HEK293 (cell line): ENCODE measurements around the gene CYP2B6.

ENCODE experiments used
- CTCF ChIA-PET: fragments of 350-600 bp; formaldehyde crosslinking; extraction: SDS; loops from one replicate; lab custom pipeline; 2021; ENCODE audit warnings: antibody characterized with exemption; lab: Yijun Ruan, JAX
- POLR2A ChIA-PET: fragments of 300-600 bp; formaldehyde crosslinking; extraction: SDS; loops from one replicate; lab custom pipeline; 2020; ENCODE audit warnings: antibody characterized with exemption, inconsistent platforms; lab: Yijun Ruan, JAX
- H3K27ac ChIP-seq: fragments of 200-500 bp; sonication (Bioruptor generic); 2 replicates; pipeline ENCODE4 v1.5.1; 2014; ENCODE audit warnings: low read depth, low read length, control low read depth, inconsistent platforms; ENCODE audit errors: extremely low read depth
- H3K36me3 ChIP-seq, 2 experiments: fragments of 200-500 bp in 1 of 2; sonication (Bioruptor generic) in 1 of 2; 1 replicate in 1 of 2; 2 replicates in 1 of 2; pipeline ENCODE4 v1.5.1; 2014 to 2017; ENCODE audit warnings: inconsistent platforms in 2 of 2, low read length in 2 of 2; ENCODE audit not compliant: control insufficient read depth in 2 of 2, insufficient read depth in 1 of 2
- H3K4me1 ChIP-seq: fragments of 200-500 bp; sonication (Bioruptor generic); 2 replicates; pipeline ENCODE4 v1.5.1; 2014; ENCODE audit warnings: mild to moderate bottlenecking, low read length, inconsistent platforms; ENCODE audit not compliant: control insufficient read depth, insufficient read depth
- H3K4me3 ChIP-seq: 2 replicates; pipeline ENCODE4 v1.5.1; 2011; ENCODE audit warnings: low read depth, mild to moderate bottlenecking, control low read depth, low read length, moderate library complexity
- H3K9me3 ChIP-seq: fragments of 200-500 bp; sonication (Bioruptor generic); 2 replicates; pipeline ENCODE4 v1.5.1; 2014; ENCODE audit warnings: low read depth, low read length, inconsistent platforms; ENCODE audit not compliant: control insufficient read depth, insufficient read depth
- EGR2 ChIP-seq: fragments of 450-650 bp; formaldehyde crosslinking; IDR thresholded peaks from 2 replicates; pipeline ENCODE4 v1.5.1; 2016; ENCODE audit warnings: low read depth, missing biosample characterization, missing genetic modification characterization
- KLF8 ChIP-seq: fragments of 450-650 bp; formaldehyde crosslinking; IDR thresholded peaks from 2 replicates; pipeline ENCODE4 v1.5.1; 2016; ENCODE audit warnings: missing biosample characterization, missing genetic modification characterization
- MEIS1 ChIP-seq: sonication (generic); formaldehyde crosslinking; IDR thresholded peaks from 2 replicates; pipeline ENCODE4 v1.8.1; 2022; ENCODE audit warnings: missing genetic modification reagents, mild to moderate bottlenecking, borderline replicate concordance
- MYNN ChIP-seq: fragments of 450-650 bp; formaldehyde crosslinking; IDR thresholded peaks from 2 replicates; pipeline ENCODE4 v1.5.1; 2016; ENCODE audit warnings: missing biosample characterization, missing genetic modification characterization, borderline replicate concordance
- OVOL3 ChIP-seq: fragments of 450-650 bp; formaldehyde crosslinking; IDR thresholded peaks from 2 replicates; pipeline ENCODE4 v1.5.1; 2016; ENCODE audit warnings: missing biosample characterization, missing genetic modification characterization
- TRIM28 ChIP-seq: IDR thresholded peaks from 2 replicates; pipeline ENCODE4 v1.6.1; 2011; ENCODE audit warnings: low read length, control low read depth, borderline replicate concordance
- ZBTB11 ChIP-seq: fragments of 450-650 bp; formaldehyde crosslinking; conservative IDR thresholded peaks from 2 replicates; pipeline ENCODE4 v1.5.1; 2016; ENCODE audit warnings: low read depth, missing biosample characterization, missing genetic modification characterization
- ZBTB49 ChIP-seq: fragments of 450-650 bp; formaldehyde crosslinking; IDR thresholded peaks from 2 replicates; pipeline ENCODE4 v1.5.1; 2016; ENCODE audit warnings: missing biosample characterization, missing genetic modification characterization, low read depth
- ZBTB7A ChIP-seq: fragments of 450-650 bp; formaldehyde crosslinking; IDR thresholded peaks from 2 replicates; pipeline ENCODE4 v1.5.1; 2016; ENCODE audit warnings: low read depth, missing biosample characterization, missing genetic modification characterization
- ZFHX2 ChIP-seq: fragments of 450-650 bp; formaldehyde crosslinking; conservative IDR thresholded peaks from 2 replicates; pipeline ENCODE4 v1.5.1; 2016; ENCODE audit warnings: missing biosample characterization, missing genetic modification characterization
- ZNF211 ChIP-seq: fragments of 450-650 bp; formaldehyde crosslinking; IDR thresholded peaks from 2 replicates; pipeline ENCODE4 v1.5.1; 2016; ENCODE audit warnings: low read depth, missing biosample characterization, missing genetic modification characterization
- ZNF266 ChIP-seq: fragments of 450-650 bp; formaldehyde crosslinking; IDR thresholded peaks from 2 replicates; pipeline ENCODE4 v1.5.1; 2016; ENCODE audit warnings: missing biosample characterization, missing genetic modification characterization, low read depth
- ZNF302 ChIP-seq: fragments of 450-650 bp; formaldehyde crosslinking; IDR thresholded peaks from 2 replicates; pipeline ENCODE4 v1.5.1; 2016; ENCODE audit warnings: missing biosample characterization, missing genetic modification characterization, low read depth
- ZNF335 ChIP-seq: fragments of 450-650 bp; formaldehyde crosslinking; conservative IDR thresholded peaks from 2 replicates; pipeline ENCODE4 v1.5.1; 2016; ENCODE audit warnings: missing biosample characterization, missing genetic modification characterization
- ZNF394 ChIP-seq: fragments of 450-650 bp; formaldehyde crosslinking; IDR thresholded peaks from 2 replicates; pipeline ENCODE4 v1.5.1; 2016; ENCODE audit warnings: missing biosample characterization, missing genetic modification characterization, mild to moderate bottlenecking, moderate library complexity, borderline replicate concordance
- ZNF433 ChIP-seq: fragments of 450-650 bp; formaldehyde crosslinking; IDR thresholded peaks from 2 replicates; pipeline ENCODE4 v1.5.1; 2016; ENCODE audit warnings: missing biosample characterization, missing genetic modification characterization, low read depth
- ZNF560 ChIP-seq: fragments of 450-650 bp; formaldehyde crosslinking; IDR thresholded peaks from 2 replicates; pipeline ENCODE4 v1.5.1; 2017; ENCODE audit warnings: missing biosample characterization, missing genetic modification characterization, borderline replicate concordance
- ZNF623 ChIP-seq: fragments of 450-650 bp; formaldehyde crosslinking; IDR thresholded peaks from 2 replicates; pipeline ENCODE4 v1.5.1; 2016; ENCODE audit warnings: missing biosample characterization, missing genetic modification characterization
- ZNF658 ChIP-seq: fragments of 450-650 bp; formaldehyde crosslinking; IDR thresholded peaks from 2 replicates; pipeline ENCODE4; 2016; ENCODE audit warnings: missing biosample characterization, missing genetic modification characterization
- ZNF677 ChIP-seq: fragments of 450-650 bp; IDR thresholded peaks from 2 replicates; pipeline ENCODE4 v1.5.0; 2018; ENCODE audit warnings: missing biosample characterization, mild to moderate bottlenecking, missing genetic modification characterization, moderate library complexity
- ZSCAN16 ChIP-seq: fragments of 450-650 bp; formaldehyde crosslinking; IDR thresholded peaks from 2 replicates; pipeline ENCODE4 v1.5.1; 2016; ENCODE audit warnings: missing biosample characterization, missing genetic modification characterization
- TF ChIP-seq, protein P1 (sequence below): fragments of 450-650 bp; formaldehyde crosslinking; conservative IDR thresholded peaks from 2 replicates; pipeline ENCODE4 v1.5.1; 2016; ENCODE audit warnings: low read depth, missing biosample characterization, missing genetic modification characterization
- TF ChIP-seq, protein P2 (sequence below): fragments of 450-650 bp; formaldehyde crosslinking; IDR thresholded peaks from 2 replicates; pipeline ENCODE4 v1.5.1; 2016; ENCODE audit warnings: missing biosample characterization, missing genetic modification characterization

The CYP2B6 gene

DNA sequence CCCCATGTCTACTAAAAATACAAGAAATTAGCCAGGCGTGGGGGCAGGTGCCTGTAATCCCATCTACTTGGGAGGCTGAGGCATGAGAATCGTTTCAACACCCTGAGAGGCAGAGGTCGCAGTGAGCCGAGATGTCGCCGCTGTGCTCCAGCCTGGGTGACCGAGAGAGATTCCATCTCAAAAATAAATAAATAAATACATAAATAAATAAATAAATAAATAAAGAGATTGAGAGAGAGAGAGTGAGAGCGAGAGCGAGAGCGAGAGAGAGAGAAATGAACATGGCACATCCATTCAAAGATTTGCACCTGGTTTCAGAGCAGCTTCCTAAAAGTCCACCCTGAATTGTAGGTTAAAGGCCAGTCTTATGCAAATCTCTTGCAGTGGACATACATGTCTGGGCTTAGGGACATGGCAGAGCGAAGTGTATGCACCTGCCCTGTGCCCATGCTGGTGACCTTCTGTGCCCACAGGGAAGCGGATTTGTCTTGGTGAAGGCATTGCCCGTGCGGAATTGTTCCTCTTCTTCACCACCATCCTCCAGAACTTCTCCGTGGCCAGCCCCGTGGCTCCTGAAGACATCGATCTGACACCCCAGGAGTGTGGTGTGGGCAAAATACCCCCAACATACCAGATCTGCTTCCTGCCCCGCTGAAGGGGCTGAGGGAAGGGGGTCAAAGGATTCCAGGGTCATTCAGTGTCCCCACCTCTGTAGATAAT is 42.3 kb upstream of the CYP2B6 start:
- CTCF ChIA-PET = no interaction called here
- TF ChIP-seq ZNF623 (tag by site-specific recombination) (0 out of 2 replicates have a peak, but pooled peaks have one; percentile 18), KLF8 (tag by site-specific recombination) (no peak), ZBTB7A (tag by site-specific recombination) (no peak), ZNF677 (tag by site-specific recombination) (no peak), ZBTB49 (tag by site-specific recombination) (no peak), ZNF433 (tag by site-specific recombination) (0 out of 2 replicates have a peak, but pooled peaks have one; percentile 36), ZNF211 (tag by site-specific recombination) (no peak), ZNF335 (tag by site-specific recombination) (no peak), TRIM28 (no peak), ZNF266 (tag by site-specific recombination) (no peak), ZBTB11 (tag by site-specific recombination) (peak; percentile 29; the same call in 1 of the 2 replicates), ZSCAN16 (tag by site-specific recombination) (no peak), OVOL3 (no peak), ZNF394 (peak; percentile 48; the same call in 1 of the 2 replicates), ZNF302 (tag by site-specific recombination) (no peak), EGR2 (tag by site-specific recombination) (no peak), MYNN (tag by site-specific recombination) (no peak), ZNF560 (tag by site-specific recombination) (no peak), ZNF658 (no peak), MEIS1 (CRISPR knock-in tag) (no peak), ZFHX2 (tag by site-specific recombination) (no peak)
- TF ChIP-seq, protein P1, sequence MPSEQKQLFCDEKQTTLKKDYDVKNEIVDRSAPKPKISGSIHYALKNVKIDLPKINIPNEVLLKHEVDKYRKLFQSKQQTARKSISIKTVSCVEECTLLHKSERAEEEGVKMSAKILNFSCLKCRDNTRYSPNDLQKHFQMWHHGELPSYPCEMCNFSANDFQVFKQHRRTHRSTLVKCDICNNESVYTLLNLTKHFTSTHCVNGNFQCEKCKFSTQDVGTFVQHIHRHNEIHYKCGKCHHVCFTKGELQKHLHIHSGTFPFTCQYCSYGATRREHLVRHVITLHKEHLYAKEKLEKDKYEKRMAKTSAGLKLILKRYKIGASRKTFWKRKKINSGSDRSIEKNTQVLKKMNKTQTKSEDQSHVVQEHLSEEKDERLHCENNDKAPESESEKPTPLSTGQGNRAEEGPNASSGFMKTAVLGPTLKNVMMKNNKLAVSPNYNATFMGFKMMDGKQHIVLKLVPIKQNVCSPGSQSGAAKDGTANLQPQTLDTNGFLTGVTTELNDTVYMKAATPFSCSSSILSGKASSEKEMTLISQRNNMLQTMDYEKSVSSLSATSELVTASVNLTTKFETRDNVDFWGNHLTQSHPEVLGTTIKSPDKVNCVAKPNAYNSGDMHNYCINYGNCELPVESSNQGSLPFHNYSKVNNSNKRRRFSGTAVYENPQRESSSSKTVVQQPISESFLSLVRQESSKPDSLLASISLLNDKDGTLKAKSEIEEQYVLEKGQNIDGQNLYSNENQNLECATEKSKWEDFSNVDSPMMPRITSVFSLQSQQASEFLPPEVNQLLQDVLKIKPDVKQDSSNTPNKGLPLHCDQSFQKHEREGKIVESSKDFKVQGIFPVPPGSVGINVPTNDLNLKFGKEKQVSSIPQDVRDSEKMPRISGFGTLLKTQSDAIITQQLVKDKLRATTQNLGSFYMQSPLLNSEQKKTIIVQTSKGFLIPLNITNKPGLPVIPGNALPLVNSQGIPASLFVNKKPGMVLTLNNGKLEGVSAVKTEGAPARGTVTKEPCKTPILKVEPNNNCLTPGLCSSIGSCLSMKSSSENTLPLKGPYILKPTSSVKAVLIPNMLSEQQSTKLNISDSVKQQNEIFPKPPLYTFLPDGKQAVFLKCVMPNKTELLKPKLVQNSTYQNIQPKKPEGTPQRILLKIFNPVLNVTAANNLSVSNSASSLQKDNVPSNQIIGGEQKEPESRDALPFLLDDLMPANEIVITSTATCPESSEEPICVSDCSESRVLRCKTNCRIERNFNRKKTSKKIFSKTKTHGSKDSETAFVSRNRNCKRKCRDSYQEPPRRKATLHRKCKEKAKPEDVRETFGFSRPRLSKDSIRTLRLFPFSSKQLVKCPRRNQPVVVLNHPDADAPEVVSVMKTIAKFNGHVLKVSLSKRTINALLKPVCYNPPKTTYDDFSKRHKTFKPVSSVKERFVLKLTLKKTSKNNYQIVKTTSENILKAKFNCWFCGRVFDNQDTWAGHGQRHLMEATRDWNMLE (tag by site-specific recombination) = peak; percentile 53; the same call in 1 of the 2 replicates
- TF ChIP-seq, protein P2, sequence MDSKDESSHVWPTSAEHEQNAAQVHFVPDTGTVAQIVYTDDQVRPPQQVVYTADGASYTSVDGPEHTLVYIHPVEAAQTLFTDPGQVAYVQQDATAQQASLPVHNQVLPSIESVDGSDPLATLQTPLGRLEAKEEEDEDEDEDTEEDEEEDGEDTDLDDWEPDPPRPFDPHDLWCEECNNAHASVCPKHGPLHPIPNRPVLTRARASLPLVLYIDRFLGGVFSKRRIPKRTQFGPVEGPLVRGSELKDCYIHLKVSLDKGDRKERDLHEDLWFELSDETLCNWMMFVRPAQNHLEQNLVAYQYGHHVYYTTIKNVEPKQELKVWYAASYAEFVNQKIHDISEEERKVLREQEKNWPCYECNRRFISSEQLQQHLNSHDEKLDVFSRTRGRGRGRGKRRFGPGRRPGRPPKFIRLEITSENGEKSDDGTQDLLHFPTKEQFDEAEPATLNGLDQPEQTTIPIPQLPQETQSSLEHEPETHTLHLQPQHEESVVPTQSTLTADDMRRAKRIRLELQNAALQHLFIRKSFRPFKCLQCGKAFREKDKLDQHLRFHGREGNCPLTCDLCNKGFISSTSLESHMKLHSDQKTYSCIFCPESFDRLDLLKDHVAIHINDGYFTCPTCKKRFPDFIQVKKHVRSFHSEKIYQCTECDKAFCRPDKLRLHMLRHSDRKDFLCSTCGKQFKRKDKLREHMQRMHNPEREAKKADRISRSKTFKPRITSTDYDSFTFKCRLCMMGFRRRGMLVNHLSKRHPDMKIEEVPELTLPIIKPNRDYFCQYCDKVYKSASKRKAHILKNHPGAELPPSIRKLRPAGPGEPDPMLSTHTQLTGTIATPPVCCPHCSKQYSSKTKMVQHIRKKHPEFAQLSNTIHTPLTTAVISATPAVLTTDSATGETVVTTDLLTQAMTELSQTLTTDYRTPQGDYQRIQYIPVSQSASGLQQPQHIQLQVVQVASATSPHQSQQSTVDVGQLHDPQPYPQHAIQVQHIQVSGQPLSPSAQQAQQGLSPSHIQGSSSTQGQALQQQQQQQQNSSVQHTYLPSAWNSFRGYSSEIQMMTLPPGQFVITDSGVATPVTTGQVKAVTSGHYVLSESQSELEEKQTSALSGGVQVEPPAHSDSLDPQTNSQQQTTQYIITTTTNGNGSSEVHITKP (tag by site-specific recombination) = no peak

More for the DNA sequence above, 42.3 kb upstream of the CYP2B6 start:
- no peak overlapping the region for H3K27ac ChIP-seq
- H3K4me3 ChIP-seq = no peak overlapping the region
- no peaks in the 10 kb centered on the region for H3K36me3 ChIP-seq
- peaks cover 9% of the 10 kb centered on the region for H3K9me3 ChIP-seq
- H3K4me1 ChIP-seq = no peaks in the 10 kb centered on the region
- POLR2A ChIA-PET = no interaction called here
